Head of caudate nucleus (tissue), 42 donors: ENCODE results near the gene DDRGK1.
"Not testable (repeated sequence)": the region's sequence is repeated elsewhere in the genome, so short reads cannot be mapped to it uniquely, and the experiment has no call there.

Source experiments
- DNase-seq, 42 donors: peaks; one replicate each; pipeline versions ENCODE4 v3.0.0 to v3.0.0-alpha.2; 2020 to 2021; ENCODE audit warnings: mixed read lengths in 7 of 42
- intact Hi-C: fragments of 100-400 bp; cut with DNase I; formaldehyde crosslinking; loops from one replicate; pipeline ENCODE4 v1.15.0; 2022

Gene DDRGK1

GRCh38 chr20:3193806-3194616 is 10.5 kb downstream of the DDRGK1 start:
- peak; percentile 44 to 94 (median 81) for DNase-seq
- intact Hi-C loops, result no loop called here

- intact Hi-C loops, result no loop called here
- DNase-seq, result peak in 17 of 42 donors; percentile 23 to 81 (median 51)
These were observed 12.1 kb downstream of the DDRGK1 start for GRCh38 chr20:3192226-3193015.

GRCh38 chr20:3190681-3191111 is 13.8 kb downstream of the DDRGK1 start:
- no peak for DNase-seq
- intact Hi-C loops, result no loop called here

GRCh38 chr20:3189561-3190131 is 14.8 kb downstream of the DDRGK1 start:
- peak in 1 of 42 donors; percentile 25 for DNase-seq
- intact Hi-C loops, result no loop called here

GRCh38 chr20:3188823-3189413 is 15.6 kb downstream of the DDRGK1 start:
- no peak for DNase-seq
- intact Hi-C loops, result no loop called here

GRCh38 chr20:3187861-3188260 is 16.6 kb downstream of the DDRGK1 start:
- intact Hi-C loops, DNase-seq: not testable (repeated sequence)

GRCh38 chr20:3183896-3184612 is 20.4 kb downstream of the DDRGK1 start:
- no peak for DNase-seq
- intact Hi-C loops, result no loop called here

GRCh38 chr20:3182429-3182828 is 22.1 kb downstream of the DDRGK1 start:
- intact Hi-C loops, DNase-seq: not testable (repeated sequence)

GRCh38 chr20:3181270-3181669 is 23.2 kb downstream of the DDRGK1 start:
- intact Hi-C loops, result no loop called here
- no peak for DNase-seq

GRCh38 chr20:3180319-3180718 is 24.2 kb downstream of the DDRGK1 start:
- intact Hi-C loops, result no loop called here
- no peak for DNase-seq

- intact Hi-C loops, result no loop called here
- peak in 2 of 42 donors; percentile 30 to 35 for DNase-seq
These were observed 26.6 kb downstream of the DDRGK1 start for GRCh38 chr20:3177746-3178485.

GRCh38 chr20:3175270-3175669 is 29.2 kb downstream of the DDRGK1 start:
- no peak for DNase-seq
- intact Hi-C loops, result no loop called here

- intact Hi-C loops, result no loop called here
These were observed 29.8 kb downstream of the DDRGK1 start for GRCh38 chr20:3174442-3175261.

GRCh38 chr20:3173610-3174441 is 30.7 kb downstream of the DDRGK1 start:
- DNase-seq, result peak; percentile 62 to 97 (median 92)
- intact Hi-C loops, result no loop called here

More at GRCh38 chr20:3174442-3175261, 29.8 kb downstream of the DDRGK1 start:
- DNase-seq, result peak in 11 of 42 donors; percentile 23 to 74 (median 49)

GRCh38 chr20:3172933-3173609 is 31.4 kb downstream of the DDRGK1 start, which contains the start of gene LZTS3:
Gene LZTS3, minus strand, starts transcription at chr20:3173549. Its CDS starts 6,386 bp downstream, at chr20:3167163.
- intact Hi-C loops, result no loop called here
- DNase-seq, result peak; percentile 48 to 90 (median 75)
